ENCODE measurements around the gene SEMG1. TPM values are rescaled to one million over a fixed set of nuclear protein-coding genes. Genes with fewer than 3 reads are reported as not detected.

The SEMG1 gene
- total RNA-seq, 6 donors from 2014 or later = not detected

Other genes with a start within 250 kb of the SEMG1 start
- 10 to 100 TPM in 5 of 6 donors, 1 to 10 TPM in 1; 6.2 to 26.1 (median 13.5) TPM for gene TOMM34, start 246.6 kb upstream of the SEMG1 start, total RNA-seq
- 10 to 100 TPM; 31.0 to 76.1 (median 44.1) TPM for gene STK4, start 240.5 kb upstream of the SEMG1 start, total RNA-seq
- gene KCNS1, start 105.9 kb upstream of the SEMG1 start, total RNA-seq = 1 to 10 TPM in 5 of 6 donors, under 1 TPM in 1; 0.69 to 4.7 (median 2.6) TPM
- 1 to 10 TPM in 1 of 6 donors, under 1 TPM in 1, not detected in 4; 0.57 to 2.0 TPM for gene WFDC5, start 91.9 kb upstream of the SEMG1 start, total RNA-seq
- gene WFDC12, start 82.6 kb upstream of the SEMG1 start, total RNA-seq = 1 to 10 TPM in 4 of 6 donors, under 1 TPM in 1, not detected in 1; 0.67 to 7.1 (median 5.0) TPM
- gene PI3, start 32.1 kb upstream of the SEMG1 start, total RNA-seq = 10 to 100 TPM in 1 of 6 donors, 1 to 10 TPM in 4, not detected in 1; 3.2 to 16.7 (median 5.2) TPM
- gene SEMG2, start 14.3 kb downstream of the SEMG1 start, total RNA-seq = not detected
- 1,000 to 10,000 TPM; 1,039 to 7,285 (median 2,025) TPM for gene SLPI, start 47.5 kb downstream of the SEMG1 start, total RNA-seq
- under 1 TPM in 2 of 6 donors, not detected in 4; 0.09 to 0.13 TPM for gene RBPJL, start 99.8 kb downstream of the SEMG1 start, total RNA-seq
- gene MATN4, start 101.3 kb downstream of the SEMG1 start, total RNA-seq = under 1 TPM in 2 of 6 donors, not detected in 4; 0.30 to 0.44 TPM
- gene SDC4, start 141.4 kb downstream of the SEMG1 start, total RNA-seq = 100 to 1,000 TPM; 178 to 568 (median 291) TPM
- gene SYS1, start 156.1 kb downstream of the SEMG1 start, total RNA-seq = 10 to 100 TPM; 31.0 to 61.4 (median 50.7) TPM
- gene TP53TG5, start 171.3 kb downstream of the SEMG1 start, total RNA-seq = not detected
- 10 to 100 TPM; 30.4 to 75.4 (median 52.8) TPM for gene DBNDD2, start 201.3 kb downstream of the SEMG1 start, total RNA-seq
- 10 to 100 TPM; 49.9 to 86.3 (median 63.0) TPM for gene PIGT, start 209.1 kb downstream of the SEMG1 start, total RNA-seq

Measured in upper lobe of left lung (tissue), 6 donors.